NCI-H2171 (cell line): ENCODE data around the gene TMEM183A.
A peak's percentile ranks its signal among the peaks of the same experiment; 100 is the strongest.

Experiments
- DNase-seq: peaks from one replicate; lab custom pipeline; 2025; lab: John Stamatoyannopoulos, UW

The TMEM183A gene

GRCh38 chr1:203031467-203031866, 24.3 kb downstream of the TMEM183A start:
- no peak for DNase-seq

- no peak for DNase-seq
These were observed 26.1 kb downstream of the TMEM183A start for GRCh38 chr1:203033287-203033686.

GRCh38 chr1:203033917-203034316, 26.7 kb downstream of the TMEM183A start:
- no peak for DNase-seq

GRCh38 chr1:203034422-203035110, 27.4 kb downstream of the TMEM183A start:
- no peak for DNase-seq

- DNase-seq = no peak
These were observed 28.2 kb downstream of the TMEM183A start for GRCh38 chr1:203035111-203036000.

- DNase-seq = no peak
These were observed 29.0 kb downstream of the TMEM183A start for GRCh38 chr1:203036135-203036534.

GRCh38 chr1:203036537-203036936, 29.4 kb downstream of the TMEM183A start:
- no peak for DNase-seq

- DNase-seq = no peak
These were observed 30.5 kb downstream of the TMEM183A start for GRCh38 chr1:203037509-203038190.

- DNase-seq = no peak
These were observed 31.1 kb downstream of the TMEM183A start for GRCh38 chr1:203038217-203038741.

- peak; percentile 73 for DNase-seq
These were observed 31.9 kb downstream of the TMEM183A start for GRCh38 chr1:203038891-203039608.

GRCh38 chr1:203039609-203040512, 32.7 kb downstream of the TMEM183A start:
- DNase-seq = peak; percentile 22

GRCh38 chr1:203040513-203041275, 33.5 kb downstream of the TMEM183A start:
- DNase-seq = no peak

GRCh38 chr1:203041351-203041932, 34.3 kb downstream of the TMEM183A start:
- DNase-seq = no peak

GRCh38 chr1:203043830-203044545, 36.8 kb downstream of the TMEM183A start:
- DNase-seq = no peak

GRCh38 chr1:203044546-203045250, 37.5 kb downstream of the TMEM183A start:
- DNase-seq = no peak

- no peak for DNase-seq
These were observed 38.2 kb downstream of the TMEM183A start for GRCh38 chr1:203045336-203045735.

GRCh38 chr1:203045821-203046594, 38.8 kb downstream of the TMEM183A start:
- DNase-seq = no peak
